OCI-M2 (cell line): Measurements from ENCODE around the gene GPN2.
A peak's percentile ranks its signal among the peaks of the same experiment; 100 is the strongest.

Experiments
- DNase-seq: peaks from one replicate; lab custom pipeline; 2025; ENCODE audit not compliant: unreplicated experiment; lab: John Stamatoyannopoulos, UW

Gene GPN2

DNA sequence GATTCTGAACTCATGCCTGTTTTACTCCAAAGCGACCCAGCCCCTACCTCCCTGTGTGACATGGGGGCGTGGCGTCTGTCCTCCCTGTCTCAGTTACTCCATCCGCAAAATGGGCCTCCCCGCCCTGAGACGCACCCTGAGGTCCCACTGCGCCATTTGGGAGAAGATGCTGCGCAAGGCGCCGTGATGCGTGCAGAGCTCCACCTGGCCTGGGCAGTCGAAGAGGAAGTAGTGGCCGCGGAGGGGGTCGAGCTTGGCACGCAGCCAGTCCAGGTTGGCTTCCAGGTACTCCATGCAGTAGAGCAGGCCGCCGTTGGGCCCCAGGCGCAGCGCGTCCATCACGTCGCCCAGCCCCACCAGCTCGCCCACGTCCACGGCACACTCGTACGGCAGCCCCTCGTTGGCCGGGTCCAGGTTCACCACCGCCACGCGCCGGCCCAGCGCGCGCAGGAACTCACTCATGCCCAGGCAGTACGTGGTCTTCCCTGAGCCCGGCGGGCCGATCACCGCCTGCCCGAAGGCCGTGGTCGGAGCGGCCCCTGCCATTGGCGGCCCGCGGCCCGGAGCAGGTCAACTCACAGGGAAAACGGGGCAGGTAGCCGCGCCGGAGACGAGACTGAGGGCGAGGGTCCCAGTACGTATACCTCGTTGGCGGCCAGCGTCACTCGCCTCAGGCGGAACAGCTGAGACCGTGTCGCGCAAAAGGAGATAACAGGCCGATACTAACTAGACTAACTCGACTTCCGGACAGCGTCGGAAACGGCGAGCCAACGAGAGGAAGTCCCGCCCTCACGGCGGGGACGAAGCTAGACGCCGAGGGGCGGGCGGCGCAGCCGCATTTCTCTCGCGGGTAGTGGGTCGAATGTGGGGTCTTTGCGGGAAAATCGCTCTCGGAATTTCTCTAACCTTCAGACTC, at the start of gene GPN2:
Gene GPN2, minus strand, starts transcription at position 733 of the 916 bp plus-strand sequence. Its CDS starts 187 bp downstream, at position 546.
- peak; percentile 28 for DNase-seq

DNA sequence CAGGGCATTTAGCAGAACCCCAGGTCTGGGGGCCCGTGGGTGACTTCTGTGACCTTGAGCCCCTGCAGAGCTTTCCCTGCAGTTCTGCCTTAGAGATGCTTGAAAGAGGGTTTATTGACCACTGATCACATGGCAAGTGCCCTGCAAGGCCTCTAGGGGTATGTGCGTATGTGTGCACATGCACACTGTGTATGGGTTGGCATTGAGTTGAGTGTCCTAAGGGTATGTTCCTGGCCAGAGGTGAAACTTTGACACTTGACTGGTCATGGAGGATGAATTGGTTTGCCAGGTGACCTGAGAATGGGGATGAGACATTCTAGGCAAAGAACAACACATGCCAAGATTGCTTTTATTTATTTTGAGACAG, 48.6 kb upstream of the GPN2 start:
- no peak for DNase-seq

- no peak for DNase-seq
Observed at GRCh38 chr1:26938004-26938658, 48.0 kb upstream of the GPN2 start.

- no peak for DNase-seq
Observed at GRCh38 chr1:26936823-26937222, 46.7 kb upstream of the GPN2 start.

DNA sequence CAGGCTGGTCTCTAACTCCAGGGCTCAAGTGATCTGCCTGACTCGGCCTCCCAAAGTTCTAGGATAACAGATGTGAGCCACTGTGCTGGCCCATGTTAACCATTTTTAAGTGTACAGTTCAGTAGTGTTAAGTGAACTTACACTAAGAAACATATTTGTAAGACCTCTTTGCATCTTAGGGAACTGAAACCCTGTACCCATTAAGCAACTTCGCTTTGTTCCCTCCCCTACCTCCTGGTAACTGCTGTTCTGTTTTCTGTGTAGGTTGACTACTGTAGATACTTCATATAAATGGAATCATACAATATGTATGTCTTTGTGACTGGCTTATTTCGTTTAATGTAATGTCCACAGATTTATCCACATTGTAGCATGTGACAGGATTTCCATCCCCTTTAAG, 42.4 kb upstream of the GPN2 start:
- no peak for DNase-seq

DNA sequence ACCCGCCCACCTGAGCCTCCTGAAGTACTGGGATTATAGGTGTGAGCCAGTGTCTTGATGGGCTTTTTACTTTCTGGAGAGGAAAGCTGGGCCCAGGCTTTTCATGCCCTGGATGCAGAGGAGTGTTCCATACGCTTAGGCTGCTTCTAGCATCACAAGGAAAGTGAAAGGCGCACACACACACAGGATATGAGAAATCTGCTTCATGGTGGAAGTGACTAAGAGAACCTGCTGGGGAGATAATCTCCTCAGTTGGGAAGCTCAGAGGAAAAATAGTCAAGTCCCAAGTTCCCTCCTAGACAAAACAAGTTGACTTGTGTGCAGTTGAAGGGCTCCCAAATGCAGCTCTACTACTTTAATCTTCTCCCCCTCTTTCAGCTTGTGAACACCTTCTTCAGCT, 33.6 kb upstream of the GPN2 start:
- DNase-seq: no peak

DNA sequence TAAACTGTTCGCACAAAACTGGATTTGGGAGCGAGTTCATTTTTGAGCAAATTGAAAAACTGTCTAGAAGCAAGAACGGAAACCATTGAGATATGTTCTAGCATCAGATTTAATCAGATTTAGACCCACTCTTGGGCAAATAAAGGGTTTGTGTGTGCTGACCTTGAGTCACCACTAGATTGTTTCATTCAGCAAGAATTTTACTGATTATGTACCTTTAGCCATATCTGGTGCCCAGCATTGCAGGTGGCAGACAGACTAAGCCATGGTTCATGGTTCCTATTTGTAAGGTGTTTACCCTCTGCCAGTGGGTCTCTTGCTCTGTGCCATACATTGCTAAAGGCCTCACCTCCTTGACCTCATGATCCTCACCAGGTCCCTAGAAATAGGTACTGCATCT, 32.8 kb upstream of the GPN2 start:
- DNase-seq: no peak

GRCh38 chr1:26922431-26922729, 32.3 kb upstream of the GPN2 start:
- no peak for DNase-seq

GRCh38 chr1:26921540-26922430, 31.7 kb upstream of the GPN2 start, which contains the start of gene NUDC:
Gene NUDC (plus strand): TSS chr1:26921743. CDS start chr1:26921849, 106 bp downstream.
- DNase-seq: peak; percentile 60

DNA sequence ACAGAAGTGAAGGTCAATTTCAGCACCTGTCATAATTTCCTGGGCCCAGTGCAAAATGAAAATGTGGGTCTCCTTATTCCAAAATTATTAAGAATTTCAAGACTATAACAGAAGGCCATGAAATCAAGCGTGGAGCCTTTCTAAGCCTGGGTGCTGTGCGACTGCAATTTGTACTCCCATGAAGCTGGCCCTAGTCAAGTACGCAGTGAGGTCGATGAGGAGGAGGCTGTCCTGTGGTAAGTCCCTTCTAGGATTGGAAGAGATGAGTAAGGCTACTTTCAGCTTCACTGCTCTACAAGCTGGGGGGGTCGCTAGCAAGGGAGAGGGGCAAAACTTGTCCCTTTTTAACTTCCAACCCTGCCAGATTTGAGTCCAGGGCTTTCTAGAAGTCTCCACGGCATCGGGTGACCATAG, 31.1 kb upstream of the GPN2 start:
- DNase-seq: no peak

DNA sequence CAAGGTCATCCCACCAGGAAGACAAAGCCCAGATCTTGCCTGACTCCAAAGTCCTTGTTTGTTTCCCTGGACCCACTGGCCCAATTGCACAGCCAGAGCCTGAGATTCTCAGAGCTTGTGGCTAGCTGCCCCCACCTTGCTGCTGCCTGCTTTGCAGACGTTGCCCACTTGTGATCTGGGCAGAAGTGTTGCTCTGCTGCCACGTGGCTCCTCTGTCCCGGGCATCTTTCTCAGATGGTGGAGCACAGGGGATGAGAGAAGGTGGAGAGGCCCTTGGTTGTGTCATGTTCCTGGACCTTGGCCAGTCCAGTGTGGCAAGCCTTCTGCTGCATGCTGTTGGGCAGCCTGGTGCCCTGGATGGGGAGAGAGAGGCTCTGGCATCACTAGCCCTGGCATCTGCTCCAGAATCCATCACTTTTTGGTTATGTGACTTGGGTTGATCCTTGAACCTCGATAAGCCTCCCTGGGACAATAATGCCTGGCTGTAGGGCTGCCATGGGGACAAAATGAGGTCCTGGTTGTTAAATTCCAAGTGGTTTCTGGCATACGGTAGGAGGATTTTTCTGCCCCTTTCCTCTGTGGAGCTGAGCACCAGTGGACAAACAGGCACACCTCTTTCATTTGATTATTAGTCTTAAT, 25.2 kb upstream of the GPN2 start:
- DNase-seq: no peak

DNA sequence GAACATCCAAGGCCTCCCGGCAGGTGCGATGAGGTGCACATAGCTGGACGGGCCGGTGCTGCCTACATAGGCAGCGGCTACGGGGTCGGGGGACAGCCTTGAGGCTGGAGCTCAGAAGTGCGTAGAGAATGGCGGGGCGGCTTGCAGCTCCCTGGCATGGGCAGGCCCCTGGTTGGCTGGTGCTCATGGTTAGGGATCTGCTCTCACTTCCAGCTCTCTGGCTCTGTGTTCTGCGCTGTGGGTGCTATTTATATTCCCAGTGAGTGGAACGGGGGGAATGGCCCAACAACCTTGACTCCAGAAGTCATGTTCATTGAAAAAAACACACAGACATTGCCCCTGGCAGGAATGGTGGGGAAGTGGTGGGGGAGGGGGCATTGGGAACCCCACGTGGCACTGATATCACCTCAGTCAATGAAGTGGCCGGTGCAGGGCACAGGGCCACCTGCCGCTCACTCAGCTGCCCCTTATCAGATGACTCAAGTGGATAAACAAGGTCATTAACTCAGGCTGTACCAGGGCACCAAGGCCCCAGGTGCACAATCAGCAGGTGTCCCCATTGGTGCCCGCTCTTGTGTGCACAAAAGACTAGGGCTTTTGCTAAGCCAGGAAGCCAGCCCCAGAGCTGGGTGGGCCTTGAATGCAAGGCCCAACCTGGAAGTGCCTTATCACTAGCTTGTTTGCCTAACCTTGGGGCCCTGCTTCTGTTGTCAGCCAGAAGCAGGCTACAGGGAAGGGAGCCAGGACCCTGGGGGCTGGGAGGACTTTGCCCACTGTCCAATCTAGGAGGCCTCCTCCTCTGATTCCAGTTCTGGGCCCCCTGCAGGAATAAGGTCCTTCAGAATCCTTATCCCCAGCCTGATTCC, 23.9 kb upstream of the GPN2 start, which contains the start of gene NR0B2:
Gene NR0B2, minus strand, starts transcription at position 222 of the 866 bp plus-strand sequence. Its CDS starts 35 bp downstream, at position 187.
- no peak for DNase-seq

GRCh38 chr1:26913389-26913753, 23.3 kb upstream of the GPN2 start:
- no peak for DNase-seq

GRCh38 chr1:26912147-26912490, 22.0 kb upstream of the GPN2 start:
- no peak for DNase-seq

GRCh38 chr1:26911399-26912146, 21.5 kb upstream of the GPN2 start:
- no peak for DNase-seq

DNA sequence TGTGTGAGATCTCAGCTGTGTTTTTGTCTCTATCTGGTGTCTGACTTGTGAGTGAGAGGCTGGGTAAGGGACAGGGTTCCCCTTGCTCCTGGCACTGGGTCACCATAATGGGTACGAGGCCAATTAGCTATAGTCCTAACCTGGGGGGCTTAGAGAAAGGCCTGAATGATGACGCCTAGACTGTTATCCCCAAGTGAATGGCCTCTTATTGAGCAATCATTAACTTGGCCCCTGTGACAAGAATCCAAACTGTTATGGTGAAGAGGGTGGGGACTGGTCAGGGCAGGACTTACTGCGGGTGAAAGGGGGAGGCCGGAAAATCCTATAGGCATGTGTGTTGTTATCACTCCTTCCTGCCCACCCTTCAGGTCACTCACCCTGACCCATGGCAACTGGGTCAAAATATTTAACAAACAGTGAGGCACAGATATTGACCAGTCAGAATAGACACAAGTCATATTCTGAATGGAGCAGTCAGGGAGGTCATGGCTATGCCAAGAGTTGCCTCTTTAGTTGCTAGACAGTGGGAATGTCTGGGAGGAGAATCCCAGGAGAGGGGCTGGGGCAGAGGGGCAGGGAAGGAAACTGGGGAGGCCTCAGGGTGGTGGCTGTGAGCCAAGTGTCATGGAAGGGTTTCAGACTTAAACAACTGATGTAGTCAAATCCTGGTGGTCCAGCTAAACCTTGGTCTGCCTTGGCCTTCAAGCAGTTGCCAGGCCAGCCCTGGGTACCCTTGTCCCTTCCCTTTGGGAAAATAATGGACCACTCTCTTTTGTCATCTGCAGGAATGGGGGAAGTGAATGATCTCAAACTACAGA, 20.5 kb upstream of the GPN2 start:
- no peak for DNase-seq

GRCh38 chr1:26909951-26910342, 19.9 kb upstream of the GPN2 start:
- DNase-seq: no peak

DNA sequence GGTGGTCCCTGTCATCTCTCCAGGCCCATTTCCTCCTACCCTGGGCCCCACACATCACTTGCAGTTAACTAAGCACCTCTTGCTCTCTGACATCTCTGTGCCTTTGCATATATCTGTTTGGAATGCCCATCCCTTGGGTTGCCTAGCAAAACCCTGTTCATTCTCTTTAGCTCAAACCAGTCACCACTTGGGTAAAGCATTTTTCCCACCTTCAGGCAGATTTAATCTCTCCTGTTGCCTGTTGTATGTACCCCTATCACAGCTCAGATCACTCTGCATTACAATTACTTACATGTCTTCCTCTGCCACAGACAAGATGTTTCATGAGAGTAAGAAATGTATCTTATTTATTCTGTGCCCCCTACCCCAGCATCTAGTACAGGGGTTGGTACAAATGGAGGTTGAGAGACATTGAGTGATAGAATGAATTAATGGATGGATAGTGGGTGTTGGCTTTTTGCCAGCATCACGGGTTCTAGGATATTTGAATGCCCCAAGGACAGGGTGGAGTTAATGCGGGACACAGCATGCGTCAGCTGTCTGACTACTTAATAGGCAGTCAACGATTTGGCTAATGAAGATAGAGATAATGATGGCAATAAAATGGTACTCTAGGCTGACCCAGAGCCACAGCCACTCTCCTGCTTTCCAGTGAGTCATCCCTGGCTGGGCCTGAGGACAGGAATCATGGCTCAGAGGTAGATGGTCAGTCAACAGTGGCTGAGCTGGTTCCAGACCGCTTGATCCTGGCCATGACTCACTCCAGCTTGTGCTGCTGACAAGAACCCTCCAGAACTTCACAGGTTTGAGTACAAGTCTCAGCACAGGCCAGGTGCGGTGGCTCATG, 17.2 kb upstream of the GPN2 start:
- no peak for DNase-seq
